GM19438 (cell line): ENCODE results near the gene STX8.
"Not testable (repeated sequence)": the region's sequence is repeated elsewhere in the genome, so short reads cannot be mapped to it uniquely, and the experiment has no call there.

ENCODE experiments used
- ATAC-seq: cut with Tn5 transposase; IDR thresholded peaks from one replicate; pipeline ENCODE4 v1.9.1; 2021; ENCODE audit warnings: low read depth; ENCODE audit not compliant: unreplicated experiment

The STX8 gene

GRCh38 chr17:9408381-9408780 lies 167.2 kb downstream of the STX8 start:
- no peak for ATAC-seq

DNA sequence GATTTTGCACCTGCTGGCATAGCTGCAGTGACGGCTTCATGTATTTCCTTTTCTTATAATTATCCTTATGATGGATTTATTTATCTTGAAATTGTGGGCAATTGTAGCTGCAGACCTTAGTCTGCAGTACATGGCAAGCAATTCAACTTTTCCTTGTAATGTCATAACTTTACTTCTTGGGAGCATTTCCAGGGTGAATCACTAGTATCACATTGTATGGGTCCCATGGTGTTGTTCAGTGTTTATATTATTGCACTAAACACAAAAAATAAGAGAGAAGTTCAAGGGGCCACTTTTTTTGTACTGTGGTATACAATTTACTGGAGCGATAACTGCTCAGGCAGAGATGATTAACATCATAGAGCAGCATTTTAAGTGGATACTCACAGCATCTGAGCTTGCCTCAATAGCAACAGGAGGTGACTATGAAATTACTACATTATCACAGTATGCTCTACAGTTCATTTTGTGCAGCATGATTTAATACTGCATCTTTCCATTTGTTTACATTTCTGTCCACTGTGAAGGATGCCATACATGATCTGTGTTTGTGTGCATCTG lies 169.5 kb downstream of the STX8 start:
- no peak for ATAC-seq

DNA sequence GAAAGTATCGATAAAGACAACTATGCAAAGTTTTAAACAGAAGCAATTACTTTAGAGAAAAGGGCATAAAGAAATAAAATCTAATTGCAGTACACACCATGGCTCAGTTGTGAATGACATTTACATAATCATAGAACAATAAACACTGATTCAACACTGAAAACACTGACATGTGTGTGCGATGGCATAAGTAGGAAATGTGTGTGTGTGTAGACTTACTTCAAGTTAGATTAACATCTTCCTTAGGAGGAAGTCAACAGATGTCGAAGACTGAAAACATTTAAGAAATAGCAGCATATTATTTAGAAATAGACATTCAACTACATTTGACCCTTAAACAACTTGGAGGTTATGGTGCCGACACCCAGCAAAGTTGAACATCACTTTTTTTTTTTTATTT lies 172.4 kb downstream of the STX8 start:
- no peak for ATAC-seq

DNA sequence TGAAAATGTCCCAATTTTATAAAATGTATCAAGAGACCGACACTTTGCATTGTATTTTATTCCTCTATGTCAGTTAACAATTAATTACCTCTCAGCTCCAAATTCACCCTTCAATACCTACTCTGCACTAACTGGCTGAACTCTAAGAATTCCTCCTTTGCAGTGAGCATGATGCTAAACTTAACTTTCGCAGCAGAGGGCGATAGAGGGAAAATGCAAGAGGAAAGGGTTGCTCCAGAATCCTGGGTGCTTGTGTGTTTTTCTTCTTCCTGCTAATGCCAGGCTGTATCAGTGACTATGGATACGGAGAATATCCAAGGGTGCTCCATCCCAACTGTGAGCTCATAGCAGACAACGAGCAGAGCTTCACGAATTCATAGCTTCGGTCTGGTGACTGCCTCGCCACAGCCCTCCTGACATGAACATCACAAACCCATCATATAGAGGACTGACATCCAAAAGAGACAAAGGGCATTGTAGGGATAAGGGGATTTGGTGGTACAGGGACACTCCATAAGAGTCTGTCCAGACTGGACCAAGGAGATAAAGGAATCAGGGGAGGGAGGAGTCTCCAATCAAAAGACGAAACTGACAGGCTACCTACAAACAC lies 172.9 kb downstream of the STX8 start:
- no peak for ATAC-seq

- no peak for ATAC-seq
Measured at GRCh38 chr17:9401434-9401833, 174.2 kb downstream of the STX8 start.

GRCh38 chr17:9389111-9389527 lies 186.5 kb downstream of the STX8 start:
- peak; percentile 70 for ATAC-seq

- no peak for ATAC-seq
Measured at GRCh38 chr17:9386401-9386800, 189.2 kb downstream of the STX8 start.

GRCh38 chr17:9383826-9384225 lies 191.8 kb downstream of the STX8 start:
- no peak for ATAC-seq

GRCh38 chr17:9382626-9383025 lies 193.0 kb downstream of the STX8 start:
- ATAC-seq: no peak

- no peak for ATAC-seq
Measured at GRCh38 chr17:9381068-9381467, 194.6 kb downstream of the STX8 start.

- ATAC-seq: no peak
Measured at GRCh38 chr17:9380361-9380760, 195.3 kb downstream of the STX8 start.

DNA sequence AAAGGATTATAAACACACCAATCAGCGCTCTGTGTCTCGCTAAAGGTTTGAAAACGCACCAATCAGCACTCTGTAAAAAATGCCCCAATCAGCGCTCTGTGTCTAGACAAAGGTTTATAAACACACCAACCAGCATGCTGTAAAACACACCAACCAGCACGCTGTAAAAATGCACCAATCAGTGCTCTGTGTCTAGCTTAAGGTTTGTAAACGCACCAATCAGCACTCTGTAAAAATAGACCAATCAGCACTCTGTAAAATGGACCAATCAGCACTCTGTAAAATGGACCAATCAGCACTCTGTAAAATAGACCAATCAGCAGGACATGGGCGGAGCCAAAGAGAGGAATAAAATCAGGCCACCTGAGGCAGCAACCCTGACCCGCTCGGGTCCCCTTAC lies 199.4 kb downstream of the STX8 start:
- not testable (repeated sequence) for ATAC-seq

DNA sequence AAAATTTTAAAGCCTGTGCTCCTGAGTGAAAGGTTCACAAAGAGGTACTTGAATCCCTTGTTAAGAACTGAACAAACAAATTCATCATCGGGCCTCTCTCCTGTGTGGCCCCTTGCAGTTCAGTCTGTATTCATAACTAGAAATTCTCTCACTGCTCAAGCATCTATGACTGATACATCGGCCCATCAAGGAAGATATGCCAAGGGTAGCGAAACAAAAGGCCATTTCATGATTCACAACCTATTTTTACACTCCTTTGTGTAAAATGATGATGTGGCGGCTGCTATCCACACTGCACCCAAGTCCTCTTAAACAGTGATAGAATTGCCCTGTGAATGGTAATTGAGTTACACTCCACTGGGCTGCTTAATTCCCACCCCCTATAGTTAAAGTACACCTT lies 204.6 kb downstream of the STX8 start:
- ATAC-seq: no peak

GRCh38 chr17:9370467-9370866 lies 205.2 kb downstream of the STX8 start:
- ATAC-seq: no peak

- no peak for ATAC-seq
Measured at GRCh38 chr17:9368631-9369030, 207.0 kb downstream of the STX8 start.

DNA sequence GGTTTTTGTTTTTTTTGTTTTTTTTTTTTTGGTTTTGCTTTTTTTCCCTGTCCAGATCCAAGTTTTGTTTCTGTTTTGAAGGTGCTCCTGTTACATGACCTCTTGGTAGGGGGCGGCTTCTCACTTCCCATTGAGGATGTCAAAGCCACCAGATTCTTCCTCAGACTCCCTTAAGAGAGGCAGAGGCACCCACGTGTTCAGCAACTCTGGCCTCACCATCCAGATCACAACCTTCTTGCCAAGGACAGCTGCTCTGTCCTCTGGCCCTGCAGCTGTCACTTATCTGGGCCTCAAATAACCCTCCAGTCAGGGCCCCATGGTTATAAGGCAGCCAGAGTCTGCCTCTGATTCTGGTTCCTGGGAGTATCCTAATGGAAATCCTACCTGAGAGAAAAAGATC lies 208.5 kb downstream of the STX8 start:
- no peak for ATAC-seq

- ATAC-seq: no peak
Measured at GRCh38 chr17:9364837-9365430, 210.7 kb downstream of the STX8 start.

- no peak for ATAC-seq
Measured at GRCh38 chr17:9363440-9364350, 211.9 kb downstream of the STX8 start.

DNA sequence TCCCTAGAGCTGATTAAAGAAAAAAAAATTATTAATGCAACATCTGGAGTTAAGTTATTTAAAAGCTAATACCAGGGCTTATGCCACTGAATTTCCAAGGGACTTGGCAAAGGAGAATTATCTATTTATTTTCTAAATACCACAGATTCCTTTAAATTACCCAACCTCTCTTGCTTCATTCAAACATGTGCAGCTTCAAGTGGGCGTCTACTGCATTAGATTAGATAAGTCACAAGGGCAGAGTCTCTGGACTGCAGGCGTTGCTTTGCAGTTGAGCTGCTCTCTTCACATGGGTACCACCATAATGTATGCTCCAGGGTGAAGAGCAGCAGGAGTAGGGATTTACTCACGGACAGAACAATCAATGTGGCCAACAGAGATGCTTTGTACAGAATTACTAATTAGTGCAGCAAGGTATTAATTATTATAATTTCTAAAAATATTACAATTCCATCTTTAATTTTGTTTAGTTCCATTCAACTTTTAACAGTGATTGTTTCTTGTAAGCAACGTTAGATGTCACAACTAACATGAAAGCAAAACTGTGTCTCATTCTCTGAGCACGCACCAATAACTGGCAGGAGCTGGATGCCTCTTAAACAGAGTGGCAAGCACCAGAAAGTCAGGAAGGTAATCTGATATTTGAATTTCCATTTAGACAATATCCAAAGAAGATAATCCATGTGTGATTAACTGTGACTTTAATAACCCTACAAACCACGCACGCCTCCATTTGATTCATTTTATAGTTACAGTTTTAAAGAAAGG lies 214.2 kb downstream of the STX8 start:
- ATAC-seq: no peak

DNA sequence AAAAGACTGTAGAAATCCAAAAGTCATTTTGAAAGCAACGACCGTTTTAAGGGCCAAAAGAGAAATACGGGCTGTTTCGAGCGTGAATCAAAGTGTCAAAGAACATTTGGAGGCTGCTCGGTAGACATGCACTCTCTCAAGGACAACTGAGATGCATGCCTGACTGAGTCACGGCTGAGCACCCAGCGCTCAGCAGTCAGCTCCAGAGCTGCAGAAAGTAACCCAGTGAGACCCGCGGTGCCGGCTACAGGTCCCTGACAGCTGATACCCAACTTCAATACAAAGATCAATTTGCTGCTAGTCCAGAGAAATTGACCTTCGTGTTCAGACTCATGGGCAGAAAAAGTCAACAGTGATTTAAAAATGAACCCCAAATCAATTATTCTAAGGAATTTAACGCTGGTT lies 214.9 kb downstream of the STX8 start:
- no peak for ATAC-seq

- ATAC-seq: no peak
Measured at GRCh38 chr17:9356488-9356911, 219.1 kb downstream of the STX8 start.
